Activated naive CD8-positive, alpha-beta T cell treated with anti-CD3 and anti-CD28 coated beads for 36 hours (primary cell): ENCODE data around the gene MAD1L1. TPM values are rescaled to one million over a fixed set of nuclear protein-coding genes. Genes with fewer than 3 reads are reported as not detected.

Experiments
- DNase-seq: peaks from one replicate; pipeline ENCODE4 v3.0.0; 2021
- H3K27ac Mint-ChIP-seq: one replicate; pipeline ENCODE4 v1.8.0; 2022; ENCODE audit warnings: mild to moderate bottlenecking, moderate library complexity, mixed read lengths
- H3K27me3 Mint-ChIP-seq: one replicate; pipeline ENCODE4 v1.8.0; 2022; ENCODE audit warnings: mild to moderate bottlenecking, mixed read lengths
- H3K36me3 Mint-ChIP-seq: one replicate; pipeline ENCODE4 v1.8.0; 2021; ENCODE audit warnings: mild to moderate bottlenecking, mixed read lengths
- H3K4me1 Mint-ChIP-seq: one replicate; pipeline ENCODE4 v1.8.0; 2021; ENCODE audit warnings: mixed read lengths
- H3K4me3 Mint-ChIP-seq: one replicate; pipeline ENCODE4 v1.8.0; 2022; ENCODE audit warnings: mild to moderate bottlenecking, moderate library complexity, mixed read lengths
- H3K9me3 Mint-ChIP-seq: one replicate; pipeline ENCODE4 v1.8.0; 2022; ENCODE audit warnings: mixed read lengths
- total RNA-seq, 2 experiments: library from RNA; stranded (reverse); gene quantifications; one replicate each; pipeline ENCODE4 v1.2.3, GENCODE V29; 2021

Gene MAD1L1
- total RNA-seq, 2 experiments from 2014 or later = 36.5 to 37.8 TPM

DNA sequence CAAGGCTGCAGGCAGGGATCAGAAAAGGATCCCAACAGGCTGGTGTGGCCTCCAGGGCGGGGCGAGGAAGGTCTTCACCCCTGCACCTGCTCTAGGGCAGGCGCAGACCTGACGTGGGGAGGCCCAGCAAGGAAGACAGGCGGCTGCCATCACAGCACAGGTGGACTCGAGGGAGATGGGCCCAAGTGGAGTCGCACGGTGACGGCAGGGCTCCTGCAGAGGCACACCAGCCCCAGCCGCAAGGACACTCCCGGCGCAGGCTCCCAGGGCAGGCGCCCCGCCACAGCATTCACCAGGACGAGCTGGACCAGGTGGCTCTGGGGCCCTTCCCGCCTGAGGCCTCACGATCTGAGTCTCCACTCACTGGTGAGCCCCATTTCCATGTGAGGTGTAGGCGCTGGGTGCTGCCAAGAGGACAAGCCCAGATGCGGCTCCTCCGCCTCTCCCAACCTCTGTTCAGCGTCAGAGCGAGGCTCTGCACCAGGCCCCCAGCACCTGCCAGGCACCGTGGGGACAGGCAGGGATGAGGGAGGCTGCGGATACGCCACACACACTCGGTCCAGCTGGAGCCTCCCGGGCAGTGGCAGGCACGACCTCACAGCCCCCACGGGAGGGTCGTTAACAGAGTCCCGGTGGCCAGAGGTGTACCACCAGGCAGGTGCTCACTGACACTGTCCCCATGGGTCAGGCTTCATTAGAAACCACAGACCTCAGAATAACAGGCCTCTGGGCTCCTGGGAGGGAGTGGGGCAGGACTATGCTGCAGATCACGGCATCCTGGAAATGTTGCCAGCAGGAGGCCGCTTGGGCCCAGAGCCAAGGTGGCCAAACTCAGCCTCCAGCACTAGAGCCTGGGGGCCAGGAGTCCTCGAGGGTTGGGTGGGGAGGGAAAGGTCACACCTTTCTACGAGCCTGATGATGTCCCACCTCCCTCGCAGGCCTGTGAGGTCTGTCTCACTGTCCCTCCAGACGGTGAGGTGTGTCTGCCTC lies 111.6 kb downstream of the MAD1L1 start:
- Mint-ChIP-seq H3K36me3 (peaks cover 16% of the 10 kb centered on the region), H3K4me3 (no peak overlapping the region), H3K4me1 (peaks cover 20% of the 10 kb centered on the region), H3K9me3 (peaks cover 1% of the 10 kb centered on the region), H3K27me3 (no peaks in the 10 kb centered on the region), H3K27ac (no peak overlapping the region)
- no peak for DNase-seq

DNA sequence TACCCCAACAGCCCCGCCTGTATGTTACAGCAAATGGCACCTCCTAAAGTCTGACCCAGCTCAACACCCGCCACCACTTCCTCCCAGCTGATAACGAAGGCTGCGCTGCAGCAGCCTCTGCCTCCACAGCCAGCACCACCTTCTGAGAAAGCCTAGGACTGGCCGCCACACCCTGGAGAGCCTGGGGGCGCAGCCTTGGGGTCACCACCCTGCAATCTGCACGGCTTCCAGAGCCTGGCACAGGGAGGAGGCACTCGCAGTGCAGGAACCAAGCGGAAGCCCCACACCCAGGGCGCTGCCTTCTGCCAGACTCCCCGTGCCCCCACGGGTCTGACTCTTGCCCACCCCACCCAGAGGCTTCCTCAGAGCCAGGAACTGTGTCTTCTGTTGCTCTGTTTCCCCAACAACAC lies 112.5 kb downstream of the MAD1L1 start:
- H3K9me3 Mint-ChIP-seq = peaks cover 1% of the 10 kb centered on the region
- peaks cover 20% of the 10 kb centered on the region for H3K4me1 Mint-ChIP-seq
- no peaks in the 10 kb centered on the region for H3K27me3 Mint-ChIP-seq
- peaks cover 16% of the 10 kb centered on the region for H3K36me3 Mint-ChIP-seq
- peak; percentile 52 for DNase-seq
- H3K27ac Mint-ChIP-seq = peak overlapping the region; percentile 42
- no peak overlapping the region for H3K4me3 Mint-ChIP-seq

DNA sequence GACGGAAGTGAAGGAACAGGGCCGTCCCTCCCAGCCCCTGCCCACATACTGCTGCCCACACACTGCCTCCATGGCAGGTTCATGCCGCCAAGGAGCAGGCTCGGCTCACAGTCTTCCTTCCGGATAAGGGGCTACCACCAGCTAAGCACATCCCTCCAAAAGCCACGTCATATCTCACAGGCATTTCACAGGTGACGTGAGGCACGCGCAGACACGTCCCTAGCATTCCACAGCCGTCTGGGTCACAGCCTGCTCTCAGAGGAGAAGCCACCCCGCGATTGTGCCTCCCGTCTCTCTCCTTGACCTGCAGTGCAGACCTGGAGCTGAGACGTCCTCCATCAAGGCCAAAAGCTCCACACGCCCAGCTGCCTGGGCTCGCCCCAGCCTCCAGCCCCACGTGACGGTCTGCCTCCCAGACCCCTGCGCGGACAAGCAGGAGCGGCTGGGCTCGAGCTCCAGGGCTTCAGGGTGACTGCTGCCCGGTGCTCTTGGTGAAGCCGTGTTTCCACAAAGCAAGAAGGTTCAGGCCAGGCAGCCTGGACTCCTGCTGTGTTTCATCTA lies 114.0 kb downstream of the MAD1L1 start:
- Mint-ChIP-seq H3K36me3 (peaks cover 20% of the 10 kb centered on the region), H3K27ac (no peak overlapping the region), H3K4me3 (no peak overlapping the region), H3K9me3 (peaks cover 1% of the 10 kb centered on the region), H3K27me3 (no peaks in the 10 kb centered on the region), H3K4me1 (peaks cover 23% of the 10 kb centered on the region)
- no peak for DNase-seq

DNA sequence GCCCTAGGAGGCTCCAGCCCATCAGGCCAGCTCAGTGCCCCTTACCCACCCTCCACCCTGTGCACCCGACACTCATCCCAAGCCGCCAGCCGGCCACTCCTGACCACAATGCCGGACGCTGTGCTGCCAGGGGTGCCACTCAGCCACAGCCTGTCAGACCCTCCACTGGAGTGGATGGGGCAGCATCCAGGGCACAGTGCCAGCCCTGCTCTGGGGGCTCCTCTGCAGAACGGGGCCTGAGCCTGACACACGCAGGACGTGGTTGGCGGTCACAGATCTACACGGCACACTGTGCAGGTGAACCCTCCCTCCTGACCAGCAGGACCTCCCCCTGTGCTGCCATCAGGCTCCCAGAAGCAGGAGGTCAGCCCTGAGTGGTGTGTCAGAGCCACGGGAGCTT lies 114.7 kb downstream of the MAD1L1 start:
- Mint-ChIP-seq H3K36me3 (peaks cover 20% of the 10 kb centered on the region), H3K27ac (no peak overlapping the region)

DNA sequence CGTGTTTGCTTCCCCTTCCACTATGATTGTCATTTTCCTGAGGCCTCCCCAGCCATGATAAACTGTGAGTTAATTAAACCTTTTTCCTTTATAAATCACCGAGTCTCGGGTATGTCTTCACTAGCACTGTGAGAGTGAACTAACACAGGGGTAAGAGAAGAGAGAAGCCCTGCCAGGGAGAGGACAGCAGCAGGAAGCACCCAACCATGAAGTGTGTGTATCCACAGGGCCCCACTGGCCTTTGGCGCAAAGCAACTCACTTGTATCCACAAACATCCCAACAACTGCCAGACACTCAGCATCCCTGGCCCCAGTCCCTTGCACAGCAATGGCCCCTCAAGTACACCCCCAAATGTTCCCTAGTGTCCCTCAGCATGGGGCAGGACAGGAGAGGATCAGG lies 115.1 kb downstream of the MAD1L1 start:
- DNase-seq = no peak
- Mint-ChIP-seq H3K4me1 (peaks cover 27% of the 10 kb centered on the region), H3K27ac (no peak overlapping the region), H3K27me3 (no peaks in the 10 kb centered on the region), H3K4me3 (no peak overlapping the region), H3K36me3 (peaks cover 20% of the 10 kb centered on the region), H3K9me3 (peaks cover 1% of the 10 kb centered on the region)

More for the DNA sequence above, 114.7 kb downstream of the MAD1L1 start:
- peaks cover 1% of the 10 kb centered on the region for H3K9me3 Mint-ChIP-seq
- DNase-seq = no peak
- H3K4me3 Mint-ChIP-seq = no peak overlapping the region
- no peaks in the 10 kb centered on the region for H3K27me3 Mint-ChIP-seq
- H3K4me1 Mint-ChIP-seq = peaks cover 26% of the 10 kb centered on the region

DNA sequence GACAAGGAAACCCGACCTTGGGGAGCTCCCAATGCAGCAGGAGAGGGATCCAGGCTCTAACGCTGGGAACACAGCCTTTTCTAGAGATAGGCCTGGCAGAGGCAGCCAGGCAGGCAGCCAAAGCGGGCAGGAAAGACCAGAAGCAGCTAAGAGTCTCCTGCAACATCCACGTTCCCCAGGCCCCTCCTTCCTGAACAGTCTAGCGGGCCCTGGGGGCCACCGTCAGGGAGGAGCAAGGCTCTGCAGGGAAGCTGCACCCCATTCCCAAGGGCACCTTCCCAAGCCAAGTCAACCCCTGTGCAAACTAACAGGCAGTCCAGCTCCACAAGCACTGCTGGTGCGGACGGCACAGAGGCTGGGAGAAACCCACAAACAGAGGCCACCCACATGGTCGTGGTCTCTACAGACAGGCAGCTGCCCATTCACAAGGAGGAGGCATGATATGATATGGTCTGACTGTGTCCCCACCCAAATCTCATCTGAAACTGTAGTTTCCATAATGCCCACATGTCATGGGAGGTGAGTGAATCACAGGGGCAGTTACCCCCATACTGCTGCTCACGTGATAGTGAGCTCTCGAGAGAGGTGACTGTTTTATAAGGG lies 115.7 kb downstream of the MAD1L1 start:
- Mint-ChIP-seq H3K4me3 (no peak overlapping the region), H3K27ac (no peak overlapping the region), H3K4me1 (peaks cover 33% of the 10 kb centered on the region)

DNA sequence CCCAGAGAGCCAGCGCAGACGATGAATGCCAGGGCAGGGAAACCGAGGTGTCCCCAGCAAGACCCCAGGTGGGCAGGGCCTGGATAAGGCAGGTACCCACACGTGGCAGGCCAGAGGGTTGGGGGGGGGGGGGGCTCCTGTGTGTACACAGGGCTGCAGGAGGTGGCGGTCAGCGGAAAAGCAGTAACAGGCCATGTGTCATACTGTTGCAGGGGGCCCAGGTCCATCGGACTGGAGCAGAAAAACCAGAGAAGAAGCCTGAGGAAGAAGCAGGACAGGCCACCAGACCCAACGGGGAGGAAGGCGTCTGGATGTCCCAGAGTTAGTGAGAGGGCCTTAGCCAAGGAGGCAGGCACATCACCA lies 116.3 kb downstream of the MAD1L1 start:
- no peaks in the 10 kb centered on the region for H3K27me3 Mint-ChIP-seq
- DNase-seq = no peak
- H3K27ac Mint-ChIP-seq = no peak overlapping the region
- H3K4me3 Mint-ChIP-seq = no peak overlapping the region
- peaks cover 20% of the 10 kb centered on the region for H3K36me3 Mint-ChIP-seq
- peaks cover 37% of the 10 kb centered on the region for H3K4me1 Mint-ChIP-seq
- peaks cover 1% of the 10 kb centered on the region for H3K9me3 Mint-ChIP-seq

More for the DNA sequence above, 115.7 kb downstream of the MAD1L1 start:
- peaks cover 20% of the 10 kb centered on the region for H3K36me3 Mint-ChIP-seq
- no peak for DNase-seq
- no peaks in the 10 kb centered on the region for H3K27me3 Mint-ChIP-seq
- H3K9me3 Mint-ChIP-seq = peaks cover 1% of the 10 kb centered on the region

DNA sequence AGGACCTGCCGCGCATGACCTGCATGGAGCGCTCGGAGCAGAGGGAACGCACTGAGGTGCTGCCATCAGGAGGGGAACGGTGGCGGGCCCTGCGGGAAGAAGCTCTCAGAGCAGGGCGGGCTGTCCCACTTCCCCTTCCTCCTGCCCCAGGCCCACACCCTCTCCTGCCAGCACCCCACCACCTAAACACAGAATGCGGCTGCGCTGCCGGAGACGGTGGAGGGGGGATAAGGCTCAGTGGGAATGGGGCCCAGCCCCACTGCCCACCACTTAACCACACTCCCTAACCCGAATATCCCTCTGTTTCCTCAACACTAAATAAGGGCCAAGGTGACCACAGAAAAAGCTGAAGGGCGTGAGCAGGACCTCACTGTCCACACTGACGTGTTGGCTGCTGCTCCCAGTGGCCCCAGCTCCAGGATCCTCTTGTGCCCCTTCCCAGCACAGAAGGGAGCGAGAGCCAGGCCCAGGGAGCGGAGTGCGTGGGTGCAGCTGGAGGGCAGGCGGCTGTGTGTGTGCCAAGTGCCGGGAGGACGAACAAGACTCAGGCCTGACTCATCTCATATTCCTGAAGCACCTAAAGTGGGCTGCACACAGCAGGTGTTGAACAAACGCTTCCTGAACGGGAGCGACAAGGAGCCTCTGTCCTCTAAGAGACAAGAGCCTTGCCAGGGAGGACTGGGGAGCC lies 116.8 kb downstream of the MAD1L1 start:
- peaks cover 42% of the 10 kb centered on the region for H3K4me1 Mint-ChIP-seq
- no peaks in the 10 kb centered on the region for H3K27me3 Mint-ChIP-seq
- H3K9me3 Mint-ChIP-seq = peaks cover 1% of the 10 kb centered on the region
- no peak overlapping the region for H3K4me3 Mint-ChIP-seq
- no peak for DNase-seq
- H3K36me3 Mint-ChIP-seq = peaks cover 20% of the 10 kb centered on the region
- no peak overlapping the region for H3K27ac Mint-ChIP-seq

DNA sequence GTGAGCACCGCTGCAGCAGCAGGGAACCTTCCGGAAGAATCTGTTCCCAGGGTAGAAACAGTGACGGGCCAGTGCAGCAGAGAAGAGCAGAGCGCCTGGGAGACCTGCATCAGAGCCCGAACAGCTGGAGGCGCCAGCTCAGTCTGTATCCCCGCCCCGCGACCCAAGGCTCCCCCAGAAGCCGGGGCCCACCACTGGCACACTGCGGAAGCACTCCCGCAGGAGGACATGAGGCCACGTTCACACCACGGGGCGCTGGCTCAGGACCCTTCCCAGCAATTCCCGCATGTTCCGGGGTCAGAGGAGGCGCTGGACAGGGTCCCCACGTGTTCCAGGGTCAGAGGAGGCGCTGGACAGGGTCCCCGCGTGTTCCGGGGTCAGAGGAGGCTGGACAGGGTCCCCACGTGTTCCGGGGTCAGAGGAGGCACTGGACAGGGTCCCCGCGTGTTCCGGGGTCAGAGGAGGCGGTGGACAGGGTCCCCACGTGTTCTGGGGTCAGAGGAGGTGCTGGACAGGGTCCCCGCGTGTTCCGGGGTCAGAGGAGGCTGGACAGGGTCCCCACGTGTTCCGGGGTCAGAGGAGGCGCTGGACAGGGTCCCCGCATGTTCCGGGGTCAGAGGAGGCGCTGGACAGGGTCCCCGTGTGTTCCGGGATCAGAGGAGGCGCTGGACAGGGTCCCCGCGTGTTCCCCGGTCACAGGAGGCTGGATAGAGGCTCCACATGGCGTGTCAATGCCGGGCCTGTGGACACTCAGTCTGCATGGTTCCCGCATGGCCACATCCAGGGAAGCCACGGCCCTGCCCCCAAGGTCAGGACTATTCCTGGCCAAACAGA lies 117.6 kb downstream of the MAD1L1 start:
- H3K9me3 Mint-ChIP-seq = peaks cover 1% of the 10 kb centered on the region
- no peaks in the 10 kb centered on the region for H3K27me3 Mint-ChIP-seq
- no peak overlapping the region for H3K4me3 Mint-ChIP-seq
- H3K27ac Mint-ChIP-seq = no peak overlapping the region
- no peak for DNase-seq
- peaks cover 21% of the 10 kb centered on the region for H3K36me3 Mint-ChIP-seq
- peaks cover 44% of the 10 kb centered on the region for H3K4me1 Mint-ChIP-seq

DNA sequence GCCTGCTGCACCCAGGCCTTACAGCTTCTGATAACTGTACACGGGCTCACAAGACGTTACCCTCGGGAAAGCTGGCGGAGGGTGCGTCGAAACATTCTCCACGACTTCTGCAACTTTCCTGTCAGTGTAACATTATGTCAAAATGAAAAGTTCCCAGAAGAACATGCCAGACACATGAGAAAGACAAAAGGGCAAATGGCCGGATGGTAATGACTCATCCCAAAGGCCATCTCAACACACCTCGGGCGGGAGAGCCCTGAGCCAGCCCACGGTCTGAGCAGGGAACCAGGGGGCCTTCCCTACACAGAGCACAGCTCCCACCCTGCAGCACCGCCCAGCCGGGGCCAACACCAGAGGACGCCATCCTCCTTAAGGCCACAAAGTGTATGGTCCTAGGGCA lies 118.7 kb downstream of the MAD1L1 start:
- no peak overlapping the region for H3K4me3 Mint-ChIP-seq
- H3K4me1 Mint-ChIP-seq = peaks cover 42% of the 10 kb centered on the region
- H3K27ac Mint-ChIP-seq = no peak overlapping the region

DNA sequence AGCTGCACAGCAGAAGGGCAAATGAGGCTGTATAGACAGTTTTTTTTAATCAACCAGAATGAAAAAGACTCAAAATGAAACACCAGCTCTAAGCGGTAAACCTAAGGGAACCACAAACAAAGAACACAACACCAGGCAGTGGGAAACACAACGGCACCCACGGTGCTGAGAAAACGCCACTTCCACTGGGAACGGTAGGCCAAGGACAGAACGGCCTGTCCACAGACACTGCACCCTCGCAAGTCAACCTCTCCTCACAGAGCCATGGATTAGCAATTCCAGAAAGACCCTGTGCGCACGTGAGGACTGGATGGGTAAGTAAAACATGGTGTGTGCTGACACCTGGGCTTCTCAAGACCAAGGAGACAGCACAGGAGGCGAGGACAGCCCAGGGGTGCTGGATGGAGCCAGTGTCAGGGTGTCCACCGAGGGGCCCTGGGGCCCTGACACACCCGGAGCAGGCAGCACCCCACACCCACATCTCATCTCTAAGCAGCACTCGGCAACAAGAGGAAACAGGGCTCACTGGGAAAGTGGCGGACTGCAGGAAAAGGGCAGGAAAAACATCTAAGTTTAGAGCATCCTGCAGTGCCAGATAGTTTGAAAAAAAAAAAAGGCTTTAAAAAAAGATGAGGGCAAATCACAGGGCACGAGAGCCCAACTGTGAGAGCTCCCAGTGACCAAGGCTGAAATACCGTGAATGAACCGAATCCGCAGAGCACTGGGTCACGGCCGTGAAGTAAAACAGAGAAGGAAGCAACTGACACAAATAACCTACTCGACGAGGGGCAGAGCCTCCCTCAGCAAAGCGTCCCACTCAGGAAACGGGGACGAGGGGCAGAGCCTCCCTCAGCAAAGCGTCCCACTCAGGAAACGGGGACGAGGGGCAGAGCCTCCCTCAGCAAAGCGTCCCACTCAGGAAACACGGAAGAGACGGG lies 120.2 kb downstream of the MAD1L1 start:
- H3K27me3 Mint-ChIP-seq = no peaks in the 10 kb centered on the region
- peaks cover 12% of the 10 kb centered on the region for H3K36me3 Mint-ChIP-seq
- H3K9me3 Mint-ChIP-seq = peaks cover under 1% of the 10 kb centered on the region
- peak overlapping the region; percentile 29 for H3K4me3 Mint-ChIP-seq
- H3K27ac Mint-ChIP-seq = no peak overlapping the region
- peaks cover 37% of the 10 kb centered on the region for H3K4me1 Mint-ChIP-seq
- no peak for DNase-seq

More for the DNA sequence above, 118.7 kb downstream of the MAD1L1 start:
- DNase-seq = no peak
- Mint-ChIP-seq H3K9me3 (peaks cover 1% of the 10 kb centered on the region), H3K27me3 (no peaks in the 10 kb centered on the region), H3K36me3 (peaks cover 23% of the 10 kb centered on the region)

DNA sequence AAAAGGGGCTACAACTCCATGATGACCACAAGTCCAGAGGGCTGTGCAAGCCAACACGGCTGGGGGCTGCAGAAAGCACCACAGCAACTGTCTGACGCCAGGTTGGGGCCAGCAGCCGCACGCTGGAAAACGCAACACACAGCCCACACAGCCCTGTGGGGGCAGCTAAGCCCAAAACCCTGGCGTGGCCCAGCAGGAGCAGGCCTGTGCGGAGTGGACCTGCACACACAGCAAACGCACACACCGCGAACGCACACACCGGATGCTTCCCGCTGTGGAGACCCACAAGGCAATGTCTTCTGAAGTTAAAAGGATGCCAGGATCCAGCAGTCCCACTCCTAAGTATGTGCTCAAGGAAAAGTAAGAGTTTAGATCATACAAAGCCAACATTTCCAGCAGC lies 121.2 kb downstream of the MAD1L1 start:
- Mint-ChIP-seq H3K27ac (no peak overlapping the region), H3K36me3 (peaks cover 11% of the 10 kb centered on the region), H3K9me3 (no peaks in the 10 kb centered on the region), H3K27me3 (no peaks in the 10 kb centered on the region), H3K4me1 (peaks cover 35% of the 10 kb centered on the region), H3K4me3 (peak overlapping the region; percentile 56)
- no peak for DNase-seq

DNA sequence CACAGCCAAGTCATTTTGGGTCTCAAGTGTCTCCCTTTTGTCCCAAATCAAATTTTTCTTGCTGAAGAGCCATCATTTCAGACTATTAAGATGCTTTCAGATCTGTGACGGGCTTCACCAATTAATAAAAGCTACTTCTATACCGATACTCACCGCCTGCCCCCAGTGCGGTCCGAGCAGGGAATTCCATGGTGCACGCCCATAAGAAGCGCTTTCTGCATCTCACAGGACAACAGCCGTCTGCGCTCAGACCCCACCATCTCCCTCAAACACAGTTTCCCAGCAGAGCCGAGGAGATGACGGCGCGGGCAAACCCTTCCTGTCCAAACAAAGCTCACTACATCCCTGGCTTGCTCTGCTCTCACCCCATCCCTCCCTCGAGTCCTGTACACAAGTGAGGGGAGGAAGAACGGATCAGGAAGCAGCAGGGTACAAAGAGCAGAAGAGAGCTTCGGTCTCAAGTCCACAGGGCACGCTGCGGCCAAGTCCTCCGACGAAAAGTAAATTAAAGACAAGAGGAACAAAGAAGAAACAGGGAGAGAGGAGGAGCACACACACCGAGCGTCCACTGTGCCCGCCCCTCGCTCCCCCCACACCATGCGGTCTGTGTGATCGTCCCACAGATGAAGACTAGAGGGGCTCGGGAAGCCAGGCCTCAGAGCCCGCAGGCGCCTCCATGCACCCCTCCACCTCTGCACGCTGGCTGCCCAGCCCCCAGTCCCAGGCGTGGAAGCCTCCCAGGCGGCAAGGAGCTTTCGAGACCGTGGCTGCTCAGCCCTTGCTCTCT lies 121.9 kb downstream of the MAD1L1 start:
- no peaks in the 10 kb centered on the region for H3K9me3 Mint-ChIP-seq
- H3K4me3 Mint-ChIP-seq = peak overlapping the region; percentile 56
- H3K4me1 Mint-ChIP-seq = peaks cover 35% of the 10 kb centered on the region
- peak overlapping the region; percentile 65 for H3K27ac Mint-ChIP-seq
- DNase-seq = no peak
- H3K27me3 Mint-ChIP-seq = no peaks in the 10 kb centered on the region
- H3K36me3 Mint-ChIP-seq = peaks cover 11% of the 10 kb centered on the region
